WTC11 (cell line): ENCODE measurements around the gene LAMC3. TPM values are rescaled to one million over a fixed set of nuclear protein-coding genes. Genes with fewer than 3 reads are reported as not detected.

Experiments
- ATAC-seq: fragments of 200-7000 bp; cut with Tn5 transposase; 2 replicates; pipeline ENCODE4 v1.10.0; 2021; ENCODE audit warnings: mild to moderate bottlenecking, moderate library complexity
- CTCF ChIA-PET: fragments of 300-600 bp; sonication (Branson Sonifier 250); formaldehyde crosslinking; loops from one replicate; lab custom pipeline; 2021; ENCODE audit warnings: antibody characterized with exemption; lab: Charles Lee
- POLR2A ChIA-PET: fragments of 350-600 bp; sonication (Branson Sonifier 250); formaldehyde crosslinking; loops from one replicate; lab custom pipeline; 2021; ENCODE audit warnings: antibody characterized with exemption; lab: Charles Lee
- DNase-seq: peaks from one replicate; pipeline ENCODE4 v3.0.0; 2021; ENCODE audit warnings: low spot score
- H3K27ac Mint-ChIP-seq: 2 replicates; pipeline ENCODE4 v1.8.0; 2021; ENCODE audit warnings: mixed read lengths
- H3K27me3 Mint-ChIP-seq: 2 replicates; pipeline ENCODE4 v1.8.0; 2021; ENCODE audit warnings: low read depth, mild to moderate bottlenecking, moderate library complexity, mixed read lengths
- H3K36me3 Mint-ChIP-seq: 2 replicates; pipeline ENCODE4 v1.8.0; 2021; ENCODE audit warnings: mixed read lengths
- H3K4me1 Mint-ChIP-seq: 2 replicates; pipeline ENCODE4 v1.8.0; 2022; ENCODE audit warnings: mixed read lengths
- H3K4me3 Mint-ChIP-seq: 2 replicates; pipeline ENCODE4 v1.8.0; 2021; ENCODE audit warnings: mild to moderate bottlenecking, moderate library complexity, mixed read lengths
- H3K9me3 Mint-ChIP-seq: 2 replicates; pipeline ENCODE4 v1.8.0; 2021; ENCODE audit warnings: mixed read lengths
- ATF3 ChIP-seq: sonication (generic); formaldehyde crosslinking; conservative IDR thresholded peaks from 2 replicates; pipeline ENCODE4 v1.8.1; 2022; ENCODE audit warnings: mild to moderate bottlenecking, missing genetic modification reagents
- EMX1 ChIP-seq: fragments of 250-450 bp; sonication (Bioruptor Pico); IDR thresholded peaks from 2 replicates; pipeline ENCODE4 v1.8.0; 2021; ENCODE audit warnings: mild to moderate bottlenecking
- FOXJ3 ChIP-seq: sonication (generic); formaldehyde crosslinking; IDR thresholded peaks from 2 replicates; pipeline ENCODE4 v1.9.0; 2021; ENCODE audit warnings: missing genetic modification reagents, mild to moderate bottlenecking, borderline replicate concordance
- FOXP1 ChIP-seq: sonication (generic); formaldehyde crosslinking; IDR thresholded peaks from 2 replicates; pipeline ENCODE4 v1.8.0; 2022; ENCODE audit warnings: missing genetic modification reagents, mild to moderate bottlenecking, moderate library complexity, borderline replicate concordance
- GABPB1 ChIP-seq: sonication (generic); formaldehyde crosslinking; IDR thresholded peaks from 2 replicates; pipeline ENCODE4 v1.8.1; 2023; ENCODE audit warnings: mild to moderate bottlenecking, missing genetic modification reagents
- GRHL2 ChIP-seq: fragments of 250-450 bp; sonication (Bioruptor Pico); IDR thresholded peaks from 2 replicates; pipeline ENCODE4 v1.8.0; 2022; ENCODE audit warnings: mild to moderate bottlenecking, moderate library complexity; ENCODE audit not compliant: insufficient replicate concordance, severe bottlenecking
- GTF2I ChIP-seq: fragments of 250-450 bp; sonication (Bioruptor Pico); conservative IDR thresholded peaks from 2 replicates; pipeline ENCODE4 v1.4.0; 2021; ENCODE audit warnings: mild to moderate bottlenecking
- HMGA2 ChIP-seq: fragments of 250-450 bp; sonication (Bioruptor Pico); IDR thresholded peaks from 2 replicates; pipeline ENCODE4 v1.4.0; 2021; ENCODE audit warnings: mild to moderate bottlenecking, moderate library complexity
- IRF2 ChIP-seq: sonication (generic); formaldehyde crosslinking; IDR thresholded peaks from 2 replicates; pipeline ENCODE4 v1.8.0; 2022; ENCODE audit warnings: low read depth, missing genetic modification reagents, borderline replicate concordance
- MYBL2 ChIP-seq: sonication (generic); formaldehyde crosslinking; IDR thresholded peaks from 2 replicates; pipeline ENCODE4 v1.8.1; 2023; ENCODE audit warnings: mild to moderate bottlenecking, moderate library complexity, missing genetic modification reagents
- NR2C2 ChIP-seq: sonication (generic); formaldehyde crosslinking; IDR thresholded peaks from 2 replicates; pipeline ENCODE4 v1.8.0; 2022; ENCODE audit warnings: mild to moderate bottlenecking, missing genetic modification reagents
- PRRX2 ChIP-seq: fragments of 250-450 bp; sonication (Bioruptor Pico); IDR thresholded peaks from 2 replicates; pipeline ENCODE4 v1.8.0; 2021; ENCODE audit warnings: mild to moderate bottlenecking
- SMAD4 ChIP-seq: sonication (generic); formaldehyde crosslinking; IDR thresholded peaks from 2 replicates; pipeline ENCODE4 v1.8.0; 2022; ENCODE audit warnings: mild to moderate bottlenecking, missing genetic modification reagents
- STAT6 ChIP-seq: sonication (generic); formaldehyde crosslinking; conservative IDR thresholded peaks from 2 replicates; pipeline ENCODE4 v1.8.1; 2023; ENCODE audit warnings: mild to moderate bottlenecking, low read depth, missing genetic modification reagents, moderate library complexity
- TEAD4 ChIP-seq: sonication (generic); formaldehyde crosslinking; IDR thresholded peaks from 2 replicates; pipeline ENCODE4 v1.8.0; 2022; ENCODE audit warnings: mild to moderate bottlenecking, missing genetic modification reagents
- TP53 ChIP-seq: sonication (generic); formaldehyde crosslinking; IDR thresholded peaks from 2 replicates; pipeline ENCODE4 v1.8.1; 2023; ENCODE audit warnings: mild to moderate bottlenecking, missing genetic modification reagents
- USF1 ChIP-seq: sonication (generic); formaldehyde crosslinking; IDR thresholded peaks from 2 replicates; pipeline ENCODE4 v1.8.0; 2022; ENCODE audit warnings: mild to moderate bottlenecking, missing genetic modification reagents
- ZBTB43 ChIP-seq: sonication (generic); formaldehyde crosslinking; IDR thresholded peaks from 2 replicates; pipeline ENCODE4 v1.8.1; 2023; ENCODE audit warnings: mild to moderate bottlenecking, missing genetic modification reagents
- ZMAT4 ChIP-seq: fragments of 250-450 bp; sonication (Bioruptor Pico); IDR thresholded peaks from 2 replicates; pipeline ENCODE4 v1.9.0; 2021; ENCODE audit warnings: mild to moderate bottlenecking
- ZNF121 ChIP-seq: sonication (generic); formaldehyde crosslinking; IDR thresholded peaks from 2 replicates; pipeline ENCODE4 v1.8.0; 2023; ENCODE audit warnings: missing genetic modification reagents
- ZNF138 ChIP-seq: sonication (generic); formaldehyde crosslinking; conservative IDR thresholded peaks from 2 replicates; pipeline ENCODE4 v1.8.1; 2022; ENCODE audit warnings: mild to moderate bottlenecking, moderate library complexity, missing genetic modification reagents
- ZNF425 ChIP-seq: fragments of 250-450 bp; sonication (Bioruptor Pico); conservative IDR thresholded peaks from 2 replicates; pipeline ENCODE4 v1.9.0; 2021; ENCODE audit warnings: mild to moderate bottlenecking
- total RNA-seq: library from RNA; stranded (reverse); gene quantifications from 3 replicates; pipeline ENCODE4 v1.2.3, GENCODE V29; 2021

The LAMC3 gene
- total RNA-seq, 1 experiment from 2014 or later: 50.9 TPM

GRCh38 chr9:130962418-130963316, 46.3 kb upstream of the LAMC3 start (continued):
- TF ChIP-seq IRF2 (CRISPR knock-in tag) (no peak), MYBL2 (CRISPR knock-in tag) (no peak), EMX1 (no peak), ZNF138 (CRISPR knock-in tag) (no peak), NR2C2 (CRISPR knock-in tag) (no peak)
- TF ChIP-seq, all 79 proteins: peak for 0

GRCh38 chr9:130963337-130963908, 45.6 kb upstream of the LAMC3 start:
- no peak for TF ChIP-seq GTF2I (CRISPR knock-in tag)
- no peak for TF ChIP-seq ZBTB43
- no peak for TF ChIP-seq ZNF425 (CRISPR knock-in tag)
- TF ChIP-seq GABPB1 (CRISPR knock-in tag): no peak
- TF ChIP-seq USF1 (CRISPR knock-in tag): no peak
- no peak for TF ChIP-seq TP53 (CRISPR knock-in tag)
- no peak for TF ChIP-seq FOXP1 (CRISPR knock-in tag)
- TF ChIP-seq EMX1: no peak
- no peak for TF ChIP-seq PRRX2
- no peak for TF ChIP-seq TEAD4 (CRISPR knock-in tag)
- TF ChIP-seq ZNF121 (CRISPR knock-in tag): no peak
- TF ChIP-seq ZMAT4 (CRISPR knock-in tag): no peak
- TF ChIP-seq GRHL2 (CRISPR knock-in tag): no peak
- TF ChIP-seq HMGA2 (CRISPR knock-in tag): no peak
- TF ChIP-seq SMAD4: no peak
- no peak for TF ChIP-seq FOXJ3 (CRISPR knock-in tag)
- TF ChIP-seq ATF3: no peak
- no peak for TF ChIP-seq STAT6 (CRISPR knock-in tag)
- no peak for TF ChIP-seq MYBL2 (CRISPR knock-in tag)
- DNase-seq (no peak), ATAC-seq (no peak)
- peaks cover 6% of the 10 kb centered on the region for H3K9me3 Mint-ChIP-seq
- no peaks in the 10 kb centered on the region for H3K4me1 Mint-ChIP-seq
- peaks cover 4% of the 10 kb centered on the region for H3K36me3 Mint-ChIP-seq
- H3K27me3 Mint-ChIP-seq: no peaks in the 10 kb centered on the region
- no peak overlapping the region for H3K4me3 Mint-ChIP-seq
- ChIA-PET CTCF (interaction anchor here (1.0 to 1.5 kb wide), 2 partner anchors 35 to 97 kb away, joined by 3 read pairs; no protein-coding TSS in a partner anchor), POLR2A (no interaction called here)
- H3K27ac Mint-ChIP-seq: no peak overlapping the region
